ENCODE data around the gene HOXB3.

The HOXB3 gene

GRCh38 chr17:48626245-48627117, 36.4 kb upstream of the HOXB3 start, which contains the start of gene HOXB9:
HOXB9 (minus strand) TSS chr17:48626358; CDS start chr17:48626269, 89 bp downstream.
- no peak for DNase-seq (ENCODE audit: low read depth in 4 of 4, low spot score in 1 of 4)

GRCh38 chr17:48625495-48626244, 35.6 kb upstream of the HOXB3 start:
- DNase-seq (ENCODE audit: low read depth in 4 of 4, low spot score in 1 of 4), result no peak

GRCh38 chr17:48624544-48625494, 34.8 kb upstream of the HOXB3 start:
- DNase-seq (ENCODE audit: low read depth in 4 of 4, low spot score in 1 of 4), result no peak

GRCh38 chr17:48624118-48624517, 34.1 kb upstream of the HOXB3 start:
- no peak for DNase-seq (ENCODE audit: low read depth in 4 of 4, low spot score in 1 of 4)

GRCh38 chr17:48623583-48623982, 33.5 kb upstream of the HOXB3 start:
- DNase-seq (ENCODE audit: low read depth in 4 of 4, low spot score in 1 of 4), result no peak

- no peak for DNase-seq (ENCODE audit: low read depth in 4 of 4, low spot score in 1 of 4)
Observed at GRCh38 chr17:48622857-48623256, 32.8 kb upstream of the HOXB3 start.

- no peak for DNase-seq (ENCODE audit: low read depth in 4 of 4, low spot score in 1 of 4)
Observed at GRCh38 chr17:48621410-48622392, 31.7 kb upstream of the HOXB3 start.

- no peak for DNase-seq (ENCODE audit: low read depth in 4 of 4, low spot score in 1 of 4)
Observed at GRCh38 chr17:48620461-48621139, 30.6 kb upstream of the HOXB3 start.

GRCh38 chr17:48619826-48620449, 29.9 kb upstream of the HOXB3 start:
- no peak for DNase-seq (ENCODE audit: low read depth in 4 of 4, low spot score in 1 of 4)

- DNase-seq (ENCODE audit: low read depth in 4 of 4, low spot score in 1 of 4), result peak; percentile 63 to 81 (median 74)
Observed at GRCh38 chr17:48618256-48618896, 28.3 kb upstream of the HOXB3 start.

- no peak for DNase-seq (ENCODE audit: low read depth in 4 of 4, low spot score in 1 of 4)
Observed at GRCh38 chr17:48617471-48618255, 27.6 kb upstream of the HOXB3 start.

GRCh38 chr17:48616717-48617470, 26.9 kb upstream of the HOXB3 start:
- no peak for DNase-seq (ENCODE audit: low read depth in 4 of 4, low spot score in 1 of 4)

GRCh38 chr17:48615963-48616716, 26.1 kb upstream of the HOXB3 start:
- DNase-seq (ENCODE audit: low read depth in 4 of 4, low spot score in 1 of 4), result no peak

- no peak for DNase-seq (ENCODE audit: low read depth in 4 of 4, low spot score in 1 of 4)
Observed at GRCh38 chr17:48615047-48615962, 25.3 kb upstream of the HOXB3 start, which contains the start of gene HOXB8. HOXB8 (minus strand) TSS chr17:48615292; CDS start chr17:48614704, 588 bp downstream.
